H7 (cell line): ENCODE measurements around the gene PPP2R2B. TPM values are rescaled to one million over a fixed set of nuclear protein-coding genes. Genes with fewer than 3 reads are reported as not detected.

ENCODE experiments used
- DNase-seq: peaks from one replicate; pipeline ENCODE4 v3.0.0; 2012
- H3K27me3 ChIP-seq: 2 replicates; pipeline ENCODE4 v1.6.0; 2011; ENCODE audit warnings: mild to moderate bottlenecking, low read length; ENCODE audit not compliant: control insufficient read depth, insufficient read depth
- H3K36me3 ChIP-seq: replicated peaks from 2 replicates; pipeline ENCODE4 v1.5.1; 2011; ENCODE audit warnings: low read length; ENCODE audit not compliant: control insufficient read depth, insufficient read depth
- H3K4me3 ChIP-seq: 2 replicates; pipeline ENCODE4 v1.5.1; 2011; ENCODE audit warnings: low read depth, mild to moderate bottlenecking, control low read depth, low read length, moderate library complexity; ENCODE audit not compliant: insufficient read depth
- total RNA-seq: library from RNA; depleted of rRNA; stranded (reverse); fragments of >200 nt; shearing (Covaris generic); gene quantifications from 2 replicates; pipeline ENCODE4 v1.2.3, GENCODE V29; 2014

The PPP2R2B gene
- total RNA-seq, 1 experiment from 2014 or later, result 60.2 TPM

DNA sequence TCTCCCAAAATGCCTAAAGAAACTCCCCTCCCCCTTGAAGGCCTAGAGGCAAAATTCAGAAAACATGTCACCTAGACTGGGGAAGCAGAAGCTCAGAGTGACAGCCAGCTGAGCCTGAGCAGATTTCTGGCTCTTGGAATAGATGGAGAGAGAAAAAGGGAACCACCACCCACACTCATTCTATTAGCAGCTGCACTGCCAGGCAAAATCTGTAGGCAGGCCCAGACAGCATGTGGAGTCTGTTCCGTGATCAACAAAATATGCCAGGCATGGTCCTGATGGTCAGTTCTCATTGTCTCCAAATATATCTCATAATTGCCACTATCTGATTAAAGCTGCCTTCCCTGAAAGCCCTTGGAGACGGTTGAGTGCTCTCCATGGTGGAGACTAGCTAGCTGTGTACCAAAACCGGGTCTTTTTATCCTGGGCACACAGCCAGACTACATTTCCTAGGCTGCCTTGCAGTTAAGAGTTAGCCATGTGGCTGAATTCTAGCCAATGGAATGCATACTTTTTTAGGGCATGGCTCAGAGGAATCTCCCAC is 230.8 kb downstream of the PPP2R2B start:
- DNase-seq, result no peak
- H3K27me3 ChIP-seq, result no peaks in the 10 kb centered on the region

GRCh38 chr5:146646441-146646840 is 232.1 kb downstream of the PPP2R2B start:
- no peak for DNase-seq
- H3K4me3 ChIP-seq, result no peak overlapping the region
- no peaks in the 10 kb centered on the region for H3K27me3 ChIP-seq
- H3K36me3 ChIP-seq, result no peaks in the 10 kb centered on the region

More for the DNA sequence above, 230.8 kb downstream of the PPP2R2B start:
- Histone ChIP-seq H3K4me3 (no peak overlapping the region), H3K36me3 (no peaks in the 10 kb centered on the region)

DNA sequence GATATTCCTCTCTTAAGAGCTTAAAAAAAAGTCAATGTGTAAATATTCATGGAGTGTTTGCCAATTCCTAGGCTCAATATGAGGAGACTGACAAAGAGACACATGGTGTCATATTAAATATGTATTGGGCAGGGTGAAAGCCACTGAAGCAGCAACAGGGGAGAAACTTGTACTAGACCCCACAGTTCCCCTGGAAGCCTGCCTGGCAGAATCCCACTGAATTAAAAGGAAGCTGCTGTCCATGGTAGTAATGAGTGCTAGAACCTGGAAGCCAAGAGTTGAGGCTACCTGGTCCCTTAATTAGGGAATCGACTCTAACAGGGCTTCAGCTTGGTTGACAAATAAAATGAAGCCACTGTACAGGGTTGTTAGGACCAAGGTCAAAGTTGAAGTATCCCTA is 233.2 kb downstream of the PPP2R2B start:
- Histone ChIP-seq H3K4me3 (no peak overlapping the region), H3K36me3 (no peaks in the 10 kb centered on the region), H3K27me3 (no peaks in the 10 kb centered on the region)
- DNase-seq, result no peak

DNA sequence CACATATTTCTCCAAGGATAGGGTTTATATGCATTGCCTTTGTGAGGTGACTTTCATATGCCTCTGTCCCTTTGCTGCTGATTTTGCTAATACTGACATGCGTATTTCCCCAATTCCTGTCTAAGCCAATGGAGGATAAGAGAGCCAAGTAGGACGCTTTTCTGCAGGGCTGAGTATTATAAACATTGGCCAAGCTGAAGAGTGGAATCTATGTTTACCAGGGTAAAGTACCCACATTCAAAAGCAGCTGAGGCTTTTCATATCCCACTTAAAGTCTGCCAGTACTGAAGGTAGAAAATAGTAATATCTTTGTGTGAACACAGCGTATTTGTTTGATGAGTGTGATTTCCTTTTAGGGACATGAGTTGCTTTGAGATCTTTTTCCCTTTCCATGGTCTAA is 233.7 kb downstream of the PPP2R2B start:
- Histone ChIP-seq H3K27me3 (no peaks in the 10 kb centered on the region), H3K36me3 (no peaks in the 10 kb centered on the region), H3K4me3 (no peak overlapping the region)
- no peak for DNase-seq

DNA sequence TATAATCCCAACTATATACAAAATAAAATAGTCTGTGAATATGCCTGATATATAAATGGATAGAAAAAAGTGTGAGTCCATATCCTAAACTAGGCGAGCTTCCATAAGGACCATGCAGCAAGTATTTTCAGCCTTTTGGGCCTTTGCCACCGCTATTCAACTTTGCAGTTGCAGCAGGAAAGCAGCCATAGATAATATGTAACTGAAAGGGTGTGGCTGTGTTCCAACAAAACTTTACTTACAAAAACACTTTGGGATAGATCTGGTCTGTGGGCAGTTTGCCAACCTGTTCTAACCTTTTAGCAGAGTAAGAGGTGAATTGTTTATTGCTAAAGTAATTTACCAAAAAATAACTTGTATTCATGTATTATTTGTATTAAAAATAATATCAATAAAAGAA is 234.8 kb downstream of the PPP2R2B start:
- Histone ChIP-seq H3K27me3 (no peaks in the 10 kb centered on the region), H3K4me3 (no peak overlapping the region), H3K36me3 (no peaks in the 10 kb centered on the region)
- no peak for DNase-seq

DNA sequence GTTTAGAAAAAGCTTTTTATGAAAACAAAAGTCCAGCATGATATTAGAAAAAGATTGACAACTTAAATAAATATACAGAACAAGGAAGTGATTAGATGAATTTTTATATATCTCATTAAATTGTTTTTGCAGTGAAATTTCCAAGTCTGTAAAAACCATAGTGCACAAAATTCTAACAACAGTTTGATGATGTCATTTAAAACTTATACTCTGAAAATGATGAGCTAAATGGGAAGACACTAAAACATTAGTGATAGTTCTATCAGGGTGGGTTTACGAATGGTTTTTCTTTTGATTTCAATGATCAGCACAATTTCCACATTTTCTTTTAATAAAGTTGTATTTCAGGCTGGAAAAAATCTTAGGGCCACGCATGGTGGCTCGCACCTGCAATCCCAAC is 236.1 kb downstream of the PPP2R2B start:
- Histone ChIP-seq H3K4me3 (no peak overlapping the region), H3K27me3 (no peaks in the 10 kb centered on the region), H3K36me3 (no peaks in the 10 kb centered on the region)
- no peak for DNase-seq

GRCh38 chr5:146641941-146642340 is 236.6 kb downstream of the PPP2R2B start:
- Histone ChIP-seq H3K27me3 (no peaks in the 10 kb centered on the region), H3K4me3 (no peak overlapping the region), H3K36me3 (no peaks in the 10 kb centered on the region)
- no peak for DNase-seq

DNA sequence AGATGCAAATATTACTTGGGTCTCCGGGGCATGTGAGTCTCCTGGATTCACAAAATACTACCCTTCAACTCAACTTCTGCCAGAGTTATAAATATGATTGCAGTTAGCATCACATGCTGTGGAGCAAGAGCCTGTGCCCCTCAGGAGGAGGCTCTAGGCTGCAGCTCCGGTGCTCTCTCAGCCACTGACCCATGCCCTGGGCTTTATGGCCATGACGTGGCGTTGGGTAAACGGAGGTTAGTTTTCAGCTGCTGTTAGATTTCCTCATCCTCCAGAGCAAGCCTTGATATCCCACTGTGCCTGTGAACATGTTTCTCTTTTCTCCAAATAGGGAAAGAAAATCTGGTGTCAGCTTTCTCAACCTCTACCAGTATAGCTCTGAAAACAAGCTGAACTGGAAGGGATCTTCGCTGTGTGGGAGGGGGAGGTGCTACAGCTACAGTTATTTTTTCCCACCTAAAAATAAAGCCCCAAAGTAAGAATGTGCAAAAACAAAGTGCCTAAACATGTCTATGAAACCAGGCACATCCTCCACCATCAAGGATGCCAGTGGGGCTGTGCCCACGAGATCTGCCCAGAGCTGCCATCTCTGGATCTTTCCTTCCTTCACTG is 238.2 kb downstream of the PPP2R2B start:
- DNase-seq, result no peak
- H3K4me3 ChIP-seq, result no peak overlapping the region
- H3K27me3 ChIP-seq, result no peaks in the 10 kb centered on the region
- no peaks in the 10 kb centered on the region for H3K36me3 ChIP-seq

DNA sequence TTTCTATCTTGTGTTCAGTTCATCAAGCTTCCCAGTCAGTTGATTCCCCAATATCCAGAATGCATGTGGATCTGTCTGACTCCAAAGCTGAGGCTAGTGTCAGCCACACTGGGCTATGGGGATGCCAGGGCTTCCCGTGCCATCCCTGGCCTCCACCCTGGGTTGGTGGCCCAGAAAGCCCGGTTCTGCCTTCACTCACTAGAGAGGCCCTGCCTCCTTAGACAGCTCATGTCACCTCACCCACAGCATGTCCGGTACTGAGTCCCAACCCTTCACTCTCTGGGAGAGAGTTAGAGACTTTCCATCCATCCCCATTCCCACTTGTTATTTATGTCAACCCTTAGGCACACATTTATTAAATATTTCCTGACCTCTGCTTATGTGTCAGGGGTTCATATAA is 243.1 kb downstream of the PPP2R2B start:
- H3K27me3 ChIP-seq, result no peaks in the 10 kb centered on the region
- no peak overlapping the region for H3K4me3 ChIP-seq
- DNase-seq, result no peak
- no peaks in the 10 kb centered on the region for H3K36me3 ChIP-seq

DNA sequence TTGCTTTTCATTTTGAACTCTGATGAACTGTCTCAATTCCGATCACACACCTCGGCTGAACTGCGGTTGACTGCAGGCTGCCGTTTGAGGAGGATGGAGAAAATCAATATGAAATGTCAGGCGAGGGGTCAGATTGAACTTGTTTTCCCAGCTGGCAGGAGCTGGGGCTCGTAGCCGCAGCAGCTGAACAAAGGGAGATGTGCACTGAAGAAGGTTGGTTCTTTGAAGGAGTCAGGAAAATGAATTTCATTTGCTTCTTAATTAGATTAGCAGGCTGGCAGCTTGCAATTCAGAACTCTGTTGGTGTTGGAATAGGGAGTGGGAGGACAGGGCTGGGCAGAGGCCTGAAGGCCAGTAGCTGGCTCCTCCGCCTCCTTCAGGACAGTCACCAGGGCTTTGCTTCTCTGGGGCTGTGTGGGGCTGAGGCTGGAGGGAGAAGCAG is 245.2 kb downstream of the PPP2R2B start:
- no peaks in the 10 kb centered on the region for H3K36me3 ChIP-seq
- no peak overlapping the region for H3K4me3 ChIP-seq
- no peak for DNase-seq
- H3K27me3 ChIP-seq, result no peaks in the 10 kb centered on the region

DNA sequence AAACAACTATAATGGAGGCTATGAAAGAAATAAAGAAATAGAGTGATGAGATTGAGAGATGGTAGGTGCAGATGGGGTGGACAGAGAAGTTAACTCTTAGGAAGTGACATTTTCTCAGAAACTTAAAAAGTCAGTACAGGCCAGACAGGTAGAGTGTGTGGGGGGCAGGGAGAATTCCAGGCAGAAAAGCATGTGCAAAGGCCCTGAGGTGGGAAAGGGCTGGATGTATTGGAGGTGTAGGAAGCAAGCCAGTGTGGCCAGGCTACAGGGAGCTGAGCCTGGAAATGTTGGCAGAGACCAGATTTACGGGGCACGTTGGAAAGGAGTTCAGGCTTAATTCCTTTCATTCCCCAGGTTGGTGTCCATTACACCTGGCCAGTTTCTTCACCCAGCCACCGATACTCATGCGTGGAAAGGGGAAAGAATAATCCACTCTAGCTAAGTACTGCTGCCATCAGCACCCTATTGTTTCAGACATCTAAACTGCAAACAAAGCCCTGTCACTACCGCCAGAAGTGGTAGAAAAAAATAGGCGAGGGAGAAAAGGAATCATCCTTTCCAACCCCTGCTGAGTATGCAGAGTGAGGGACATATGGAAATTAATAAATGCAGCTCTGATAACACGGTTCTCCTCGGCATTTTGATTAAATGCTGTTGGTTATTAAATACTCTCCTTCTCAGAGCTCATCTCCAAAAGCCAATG is 245.8 kb downstream of the PPP2R2B start:
- no peaks in the 10 kb centered on the region for H3K27me3 ChIP-seq
- DNase-seq, result no peak
- H3K36me3 ChIP-seq, result no peaks in the 10 kb centered on the region
- H3K4me3 ChIP-seq, result no peak overlapping the region

DNA sequence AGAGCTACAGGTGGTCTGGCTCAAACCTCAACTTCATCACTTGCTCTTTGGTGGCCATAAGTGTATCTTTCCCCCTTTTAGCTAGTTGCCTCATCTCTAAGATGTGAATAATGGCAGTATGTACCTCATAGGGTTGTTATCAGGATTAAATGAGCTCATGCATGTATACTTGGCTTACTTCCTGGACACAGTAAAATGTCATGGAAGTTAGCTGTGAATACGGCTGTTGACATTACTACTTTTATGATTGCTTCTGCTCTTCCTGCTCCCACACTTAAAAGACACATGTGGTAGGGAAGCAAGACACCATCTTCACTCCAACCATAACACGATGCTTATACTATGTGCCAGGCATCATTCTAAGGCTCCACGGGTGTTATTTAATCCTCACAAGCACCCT is 248.1 kb downstream of the PPP2R2B start:
- Histone ChIP-seq H3K27me3 (no peaks in the 10 kb centered on the region), H3K4me3 (no peak overlapping the region), H3K36me3 (no peaks in the 10 kb centered on the region)
- DNase-seq, result no peak

- H3K36me3 ChIP-seq, result no peaks in the 10 kb centered on the region
- H3K4me3 ChIP-seq, result no peak overlapping the region
- H3K27me3 ChIP-seq, result no peaks in the 10 kb centered on the region
- no peak for DNase-seq
Measured at GRCh38 chr5:146628950-146629349, 249.6 kb downstream of the PPP2R2B start.

GRCh38 chr5:146626936-146627335 is 251.6 kb downstream of the PPP2R2B start:
- Histone ChIP-seq H3K27me3 (no peaks in the 10 kb centered on the region), H3K36me3 (no peaks in the 10 kb centered on the region), H3K4me3 (no peak overlapping the region)
- no peak for DNase-seq

GRCh38 chr5:146624179-146624578 is 254.4 kb downstream of the PPP2R2B start:
- H3K27me3 ChIP-seq, result no peaks in the 10 kb centered on the region
- H3K36me3 ChIP-seq, result no peaks in the 10 kb centered on the region
- DNase-seq, result no peak
- H3K4me3 ChIP-seq, result no peak overlapping the region
